Measurements from ENCODE around the gene PCDH19. TPM values are rescaled to one million over a fixed set of nuclear protein-coding genes. Genes with fewer than 3 reads are reported as not detected.

PCDH19 gene
- polyA plus RNA-seq, 1 of the 3 experiments (the other 2 are of a cell fraction), result under 0.01 TPM

DNA sequence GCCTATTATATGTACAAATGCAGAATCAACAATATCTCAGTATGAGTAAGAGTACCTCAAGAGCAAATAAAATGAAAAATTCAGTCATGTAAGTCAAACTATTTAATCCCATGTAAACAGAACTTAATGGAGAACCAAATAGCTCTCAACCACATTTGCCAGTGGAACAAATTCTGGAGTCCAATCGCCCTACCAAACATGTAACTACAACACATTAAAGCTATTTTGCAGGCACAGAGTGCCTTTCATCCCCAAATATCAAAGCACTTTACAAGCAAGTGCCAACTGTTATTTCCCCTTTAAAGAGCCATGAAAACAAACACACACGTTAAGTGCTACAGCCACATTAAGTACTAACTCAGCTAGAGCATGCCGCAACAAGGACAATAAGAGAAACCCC, 51.3 kb downstream of the PCDH19 start:
- no peak overlapping the region for H3K4me3 ChIP-seq (ENCODE audit: low read depth in 2 of 2, low read length in 1 of 2)
- no peaks in the 10 kb centered on the region for H3K9me2 ChIP-seq
- no peak overlapping the region for H3K9ac ChIP-seq
- ChIA-PET POLR2A (no interaction called here), CTCF (interaction anchor here (0.8 kb wide), 1 partner anchor 9 kb away, joined by 3 read pairs; no protein-coding TSS in a partner anchor)
- H3K9me3 ChIP-seq, result no peaks in the 10 kb centered on the region
- 4% methylated on average over 3 of the region's 3 CpGs for WGBS (ENCODE audit: low lambda C conversion rate)
- peaks cover 2% of the 10 kb centered on the region for H3K27me3 ChIP-seq (ENCODE audit: insufficient read depth)
- no peaks in the 10 kb centered on the region for H3F3A ChIP-seq (replicated peaks; ENCODE audit: insufficient read depth)
- DNase-seq, result no peak
- TF ChIP-seq YY1 (IDR thresholded peaks at IDR 0.05; ENCODE audit: low read depth) (no peak), TCF12 (IDR thresholded peaks at IDR 0.05) (no peak), NFIC (IDR thresholded peaks at IDR 0.05; ENCODE audit: borderline replicate concordance) (no peak), RAD21 (IDR thresholded peaks at IDR 0.05; ENCODE audit: low read length) (no peak), GATA2 (CRISPR knock-in tag; IDR thresholded peaks at IDR 0.05) (no peak), SIN3A (IDR thresholded peaks at IDR 0.05; ENCODE audit: borderline replicate concordance, low read depth, low read length) (no peak), SMC3 (IDR thresholded peaks at IDR 0.05; ENCODE audit: low read depth, low read length) (no peak), TEAD4 (IDR thresholded peaks at IDR 0.05; ENCODE audit: borderline replicate concordance, insufficient read depth) (no peak), FOXM1 (IDR thresholded peaks at IDR 0.05; ENCODE audit: low read depth) (no peak), RCOR1 (IDR thresholded peaks at IDR 0.05; ENCODE audit: low read length) (no peak), RXRA (IDR thresholded peaks at IDR 0.05; ENCODE audit: borderline replicate concordance, low read depth) (no peak), CHD2 (IDR thresholded peaks at IDR 0.05; ENCODE audit: low read length, partially characterized antibody) (no peak), RFX5 (IDR thresholded peaks at IDR 0.05; ENCODE audit: low read length) (no peak), MXI1 (IDR thresholded peaks at IDR 0.05; ENCODE audit: low read depth, low read length) (no peak), POLR2AphosphoS5 (IDR thresholded peaks at IDR 0.05; ENCODE audit: low read depth, low read length) (no peak)
- TF ChIP-seq, protein P1, sequence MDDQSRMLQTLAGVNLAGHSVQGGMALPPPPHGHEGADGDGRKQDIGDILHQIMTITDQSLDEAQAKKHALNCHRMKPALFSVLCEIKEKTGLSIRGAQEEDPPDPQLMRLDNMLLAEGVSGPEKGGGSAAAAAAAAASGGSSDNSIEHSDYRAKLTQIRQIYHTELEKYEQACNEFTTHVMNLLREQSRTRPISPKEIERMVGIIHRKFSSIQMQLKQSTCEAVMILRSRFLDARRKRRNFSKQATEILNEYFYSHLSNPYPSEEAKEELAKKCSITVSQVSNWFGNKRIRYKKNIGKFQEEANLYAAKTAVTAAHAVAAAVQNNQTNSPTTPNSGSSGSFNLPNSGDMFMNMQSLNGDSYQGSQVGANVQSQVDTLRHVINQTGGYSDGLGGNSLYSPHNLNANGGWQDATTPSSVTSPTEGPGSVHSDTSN (IDR thresholded peaks at IDR 0.05), result no peak
- TF ChIP-seq, protein P2, sequence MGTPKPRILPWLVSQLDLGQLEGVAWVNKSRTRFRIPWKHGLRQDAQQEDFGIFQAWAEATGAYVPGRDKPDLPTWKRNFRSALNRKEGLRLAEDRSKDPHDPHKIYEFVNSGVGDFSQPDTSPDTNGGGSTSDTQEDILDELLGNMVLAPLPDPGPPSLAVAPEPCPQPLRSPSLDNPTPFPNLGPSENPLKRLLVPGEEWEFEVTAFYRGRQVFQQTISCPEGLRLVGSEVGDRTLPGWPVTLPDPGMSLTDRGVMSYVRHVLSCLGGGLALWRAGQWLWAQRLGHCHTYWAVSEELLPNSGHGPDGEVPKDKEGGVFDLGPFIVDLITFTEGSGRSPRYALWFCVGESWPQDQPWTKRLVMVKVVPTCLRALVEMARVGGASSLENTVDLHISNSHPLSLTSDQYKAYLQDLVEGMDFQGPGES (IDR thresholded peaks at IDR 0.05; ENCODE audit: low read depth, low read length), result no peak
- TF ChIP-seq, protein P3, sequence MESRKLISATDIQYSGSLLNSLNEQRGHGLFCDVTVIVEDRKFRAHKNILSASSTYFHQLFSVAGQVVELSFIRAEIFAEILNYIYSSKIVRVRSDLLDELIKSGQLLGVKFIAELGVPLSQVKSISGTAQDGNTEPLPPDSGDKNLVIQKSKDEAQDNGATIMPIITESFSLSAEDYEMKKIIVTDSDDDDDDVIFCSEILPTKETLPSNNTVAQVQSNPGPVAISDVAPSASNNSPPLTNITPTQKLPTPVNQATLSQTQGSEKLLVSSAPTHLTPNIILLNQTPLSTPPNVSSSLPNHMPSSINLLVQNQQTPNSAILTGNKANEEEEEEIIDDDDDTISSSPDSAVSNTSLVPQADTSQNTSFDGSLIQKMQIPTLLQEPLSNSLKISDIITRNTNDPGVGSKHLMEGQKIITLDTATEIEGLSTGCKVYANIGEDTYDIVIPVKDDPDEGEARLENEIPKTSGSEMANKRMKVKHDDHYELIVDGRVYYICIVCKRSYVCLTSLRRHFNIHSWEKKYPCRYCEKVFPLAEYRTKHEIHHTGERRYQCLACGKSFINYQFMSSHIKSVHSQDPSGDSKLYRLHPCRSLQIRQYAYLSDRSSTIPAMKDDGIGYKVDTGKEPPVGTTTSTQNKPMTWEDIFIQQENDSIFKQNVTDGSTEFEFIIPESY (IDR thresholded peaks at IDR 0.05; ENCODE audit: borderline replicate concordance, low read depth), result no peak
- TF ChIP-seq, protein P4, sequence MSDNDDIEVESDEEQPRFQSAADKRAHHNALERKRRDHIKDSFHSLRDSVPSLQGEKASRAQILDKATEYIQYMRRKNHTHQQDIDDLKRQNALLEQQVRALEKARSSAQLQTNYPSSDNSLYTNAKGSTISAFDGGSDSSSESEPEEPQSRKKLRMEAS (IDR thresholded peaks at IDR 0.05; ENCODE audit: low read depth), result no peak
- H2AFZ ChIP-seq (ENCODE audit: low read depth), result no peak overlapping the region
- H3K4me2 ChIP-seq, result no peak overlapping the region
- H3K36me3 ChIP-seq (replicated peaks in 1 of 2; ENCODE audit: control insufficient read depth in 1 of 2, insufficient read depth in 2 of 2, low read length in 1 of 2), result no peaks in the 10 kb centered on the region
- H3K79me2 ChIP-seq (ENCODE audit: insufficient read depth), result no peaks in the 10 kb centered on the region
- no peak overlapping the region for H3K27ac ChIP-seq (ENCODE audit: low read depth in 2 of 2, low read length in 1 of 2)
- H3K4me1 ChIP-seq (ENCODE audit: control insufficient read depth in 1 of 2, insufficient read depth in 2 of 2, low read depth in 1 of 2, low read length in 1 of 2), result no peaks in the 10 kb centered on the region
- no peaks in the 10 kb centered on the region for H4K20me1 ChIP-seq (ENCODE audit: insufficient read depth)
